Retinal pigment epithelial cell (primary cell): ENCODE measurements around the gene MAP3K4.

Source experiments
- DNase-seq: peaks from one replicate; pipeline ENCODE4 v3.0.0-alpha.2; 2010; ENCODE audit warnings: low read depth
- H3K4me3 ChIP-seq: 2 replicates; pipeline ENCODE4 v1.5.1; 2011; ENCODE audit warnings: mild to moderate bottlenecking, low read length, control low read depth, moderate library complexity
- CTCF ChIP-seq: conservative IDR thresholded peaks from 2 replicates; pipeline ENCODE4 v1.5.1; 2011; ENCODE audit warnings: low read depth, low read length, control low read depth, inconsistent platforms

MAP3K4 gene

GRCh38 chr6:160995271-160995670 is 3.7 kb downstream of the MAP3K4 start:
- TF ChIP-seq CTCF = no peak
- DNase-seq = no peak
- no peak overlapping the region for H3K4me3 ChIP-seq

- no peak for TF ChIP-seq CTCF
- no peak overlapping the region for H3K4me3 ChIP-seq
- DNase-seq = no peak
Measured at GRCh38 chr6:160996131-160996601, 4.6 kb downstream of the MAP3K4 start.

- DNase-seq = no peak
- TF ChIP-seq CTCF = no peak
- H3K4me3 ChIP-seq = no peak overlapping the region
Measured at GRCh38 chr6:160998217-160998616, 6.6 kb downstream of the MAP3K4 start.

GRCh38 chr6:160998766-160999165 is 7.2 kb downstream of the MAP3K4 start:
- no peak for DNase-seq
- no peak overlapping the region for H3K4me3 ChIP-seq
- TF ChIP-seq CTCF = no peak

- no peak overlapping the region for H3K4me3 ChIP-seq
- TF ChIP-seq CTCF = no peak
- DNase-seq = no peak
Measured at GRCh38 chr6:160999516-160999915, 7.9 kb downstream of the MAP3K4 start.

- DNase-seq = no peak
- no peak overlapping the region for H3K4me3 ChIP-seq
- TF ChIP-seq CTCF = no peak
Measured at GRCh38 chr6:161000632-161001031, 9.1 kb downstream of the MAP3K4 start.

GRCh38 chr6:161001421-161001820 is 9.9 kb downstream of the MAP3K4 start:
- no peak overlapping the region for H3K4me3 ChIP-seq
- no peak for TF ChIP-seq CTCF
- no peak for DNase-seq
